Psoas muscle (tissue), 8 donors: ENCODE results near the gene PMF1. TPM values are rescaled to one million over a fixed set of nuclear protein-coding genes. Genes with fewer than 3 reads are reported as not detected.
A peak's percentile ranks its signal among the peaks of the same experiment; 100 is the strongest.

Experiments used
- ATAC-seq, 4 donors: fragments of 200-7000 bp; cut with Tn5 transposase; one replicate each; pipeline ENCODE4 v1.9.1; 2020; ENCODE audit warnings: moderate library complexity in 3 of 4, mild to moderate bottlenecking in 2 of 4
- DNase-seq, 2 donors: peaks; one replicate each; pipeline ENCODE4 v3.0.0-alpha.2; 2020
- H3K27ac ChIP-seq: fragments of 200-600 bp; one replicate; pipeline ENCODE4 v1.8.0; 2022
- H3K27me3 ChIP-seq, 3 donors: fragments of 200-600 bp in 1 of 3; one replicate each; pipeline versions ENCODE4 v1.6.1 to v1.8.0; 2013 to 2022; ENCODE audit warnings: low read length in 2 of 3, mild to moderate bottlenecking in 2 of 3, moderate library complexity in 1 of 3; ENCODE audit not compliant: insufficient read depth in 3 of 3
- H3K36me3 ChIP-seq, 2 donors: fragments of 200-600 bp in 1 of 2; one replicate each; pipeline versions ENCODE4 v1.6.1 to v1.8.0; 2013 to 2022; ENCODE audit warnings: low read depth in 1 of 2, mild to moderate bottlenecking in 1 of 2, moderate library complexity in 1 of 2; ENCODE audit not compliant: insufficient read depth in 1 of 2
- H3K4me1 ChIP-seq: fragments of 200-600 bp; one replicate; pipeline ENCODE4 v1.8.0; 2022
- H3K4me3 ChIP-seq: fragments of 200-600 bp; one replicate; pipeline ENCODE4 v1.8.0; 2022; ENCODE audit warnings: mild to moderate bottlenecking
- H3K9me3 ChIP-seq: fragments of 200-600 bp; one replicate; pipeline ENCODE4 v1.8.0; 2022
- WGBS, 3 donors: extraction: QIAGEN DNeasy Blood & Tissue Kit; methylation state at CpG; one replicate each; pipeline versions ENCODE4 v1.1.6 to v1.1.7; 2013; 5-methylcytosine and 5-hydroxymethylcytosine counted together
- intact Hi-C, 2 donors: fragments of 100-400 bp; cut with DNase I; formaldehyde crosslinking; loops; one replicate each; pipeline versions ENCODE4 v1.11.0 to v1.14.2; 2022
- polyA plus RNA-seq, 3 donors: library from polyadenylated mRNA; stranded (reverse); fragments of 200-250 nt; gene quantifications; one replicate each; pipeline ENCODE4 v1.2.3, GENCODE V29; 2013
- total RNA-seq, 4 donors: library from RNA; stranded (reverse); fragmentation: NEBNext Ultra II Directional in 2 of 4; extraction: Animal tissue kit (Norgen Biotek cat#: 25700) in 2 of 4; gene quantifications; one replicate each; pipeline versions ENCODE4 v1.2.1 to v1.2.4, GENCODE V29; 2021 to 2023
- TF ChIP-seq, protein P1 (sequence below): fragments of 200-600 bp; IDR thresholded peaks from one replicate; pipeline ENCODE4 v1.8.0; 2022; ENCODE audit warnings: antibody characterized with exemption
- donor health status: healthy with polysubstance abuse.
- donor health status: DM: no; HTN: no; CAD: no; lungs with moderate emphysema.
- donor health status: Bipolar disorder and iron deficiency.
- donor health status: healthy.
- donor health status: DM: yes; HTN: yes; CAD: no.
- donor health status: DM: no; HTN: no; CAD: no.
- donor health status: DM: no; HTN: no; CAD: no.
- donor health status: DM: yes; HTN: yes; CAD: no.

PMF1 gene
- total and polyA plus RNA-seq, 7 donors, result 47.9 to 93.4 (median 72.1) TPM

DNA sequence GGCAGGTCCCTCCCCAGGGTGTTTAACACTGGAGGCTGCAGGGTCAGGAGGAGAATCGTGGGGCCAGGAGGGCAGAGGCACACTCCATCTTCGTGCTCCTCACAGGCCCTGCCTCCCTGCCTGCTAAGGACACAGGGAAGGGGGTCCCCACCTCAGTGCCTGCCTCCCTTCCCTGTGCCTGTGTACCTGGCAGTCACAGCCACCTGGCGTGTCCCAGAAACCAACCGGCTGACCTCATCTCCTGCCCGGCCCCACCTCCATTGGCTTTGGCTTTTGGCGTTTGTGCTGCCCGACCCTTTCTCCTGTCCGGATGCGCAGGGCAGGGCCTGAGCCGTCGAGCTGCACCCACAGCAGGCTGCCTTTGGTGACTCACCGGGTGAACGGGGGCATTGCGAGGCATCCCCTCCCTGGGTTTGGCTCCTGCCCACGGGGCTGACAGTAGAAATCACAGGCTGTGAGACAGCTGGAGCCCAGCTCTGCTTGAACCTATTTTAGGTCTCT lies 28.6 kb downstream of the PMF1 start:
- peak in 1 of 2 donors; percentile 56 for DNase-seq
- Histone ChIP-seq H3K27me3 (peaks cover 0 to 14% (median 10%) of the 10 kb centered on the region in 3 donors), H3K9me3 (no peaks in the 10 kb centered on the region), H3K36me3 (peaks cover 6 to 55% of the 10 kb centered on the region in 2 donors), H3K27ac (no peak overlapping the region), H3K4me3 (no peak overlapping the region), H3K4me1 (peaks cover 9% of the 10 kb centered on the region)
- TF ChIP-seq, protein P1, sequence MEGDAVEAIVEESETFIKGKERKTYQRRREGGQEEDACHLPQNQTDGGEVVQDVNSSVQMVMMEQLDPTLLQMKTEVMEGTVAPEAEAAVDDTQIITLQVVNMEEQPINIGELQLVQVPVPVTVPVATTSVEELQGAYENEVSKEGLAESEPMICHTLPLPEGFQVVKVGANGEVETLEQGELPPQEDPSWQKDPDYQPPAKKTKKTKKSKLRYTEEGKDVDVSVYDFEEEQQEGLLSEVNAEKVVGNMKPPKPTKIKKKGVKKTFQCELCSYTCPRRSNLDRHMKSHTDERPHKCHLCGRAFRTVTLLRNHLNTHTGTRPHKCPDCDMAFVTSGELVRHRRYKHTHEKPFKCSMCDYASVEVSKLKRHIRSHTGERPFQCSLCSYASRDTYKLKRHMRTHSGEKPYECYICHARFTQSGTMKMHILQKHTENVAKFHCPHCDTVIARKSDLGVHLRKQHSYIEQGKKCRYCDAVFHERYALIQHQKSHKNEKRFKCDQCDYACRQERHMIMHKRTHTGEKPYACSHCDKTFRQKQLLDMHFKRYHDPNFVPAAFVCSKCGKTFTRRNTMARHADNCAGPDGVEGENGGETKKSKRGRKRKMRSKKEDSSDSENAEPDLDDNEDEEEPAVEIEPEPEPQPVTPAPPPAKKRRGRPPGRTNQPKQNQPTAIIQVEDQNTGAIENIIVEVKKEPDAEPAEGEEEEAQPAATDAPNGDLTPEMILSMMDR, result no peak
- intact Hi-C loops, result no loop called here
- ATAC-seq, result no peak
- WGBS, 3 donors, result 64 to 69% (median 64%) methylated on average over 14 to 15 of the region's 15 CpGs

DNA sequence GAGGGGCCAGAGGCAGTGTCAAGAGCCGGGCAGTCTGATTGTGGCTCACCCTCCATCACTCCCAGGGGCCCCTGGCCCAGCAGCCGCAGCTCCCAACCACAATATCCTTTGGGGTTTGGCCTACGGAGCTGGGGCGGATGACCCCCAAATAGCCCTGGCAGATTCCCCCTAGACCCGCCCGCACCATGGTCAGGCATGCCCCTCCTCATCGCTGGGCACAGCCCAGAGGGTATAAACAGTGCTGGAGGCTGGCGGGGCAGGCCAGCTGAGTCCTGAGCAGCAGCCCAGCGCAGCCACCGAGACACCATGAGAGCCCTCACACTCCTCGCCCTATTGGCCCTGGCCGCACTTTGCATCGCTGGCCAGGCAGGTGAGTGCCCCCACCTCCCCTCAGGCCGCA lies 29.1 kb downstream of the PMF1 start, which contains the start of gene BGLAP:
BGLAP (plus strand) TSS at position 259 of the 400 bp plus-strand sequence; CDS start at position 307, 48 bp downstream.
- peaks cover 6 to 50% of the 10 kb centered on the region in 2 donors for H3K36me3 ChIP-seq
- intact Hi-C loops, result no loop called here
- H3K4me1 ChIP-seq, result peaks cover 9% of the 10 kb centered on the region
- H3K4me3 ChIP-seq, result no peak within 1 kb of the TSS
- TF ChIP-seq, protein P1, result no peak
- DNase-seq, result peak in 1 of 2 donors; percentile 35
- H3K27me3 ChIP-seq, result peaks cover 0 to 17% (median 10%) of the 10 kb centered on the region in 3 donors
- H3K27ac ChIP-seq, result no peak within 1 kb of the TSS
- no peaks in the 10 kb centered on the region for H3K9me3 ChIP-seq
- WGBS, 3 donors, result 73 to 84% (median 83%) methylated on average over 13 to 14 of the region's 14 CpGs
- no peak for ATAC-seq

DNA sequence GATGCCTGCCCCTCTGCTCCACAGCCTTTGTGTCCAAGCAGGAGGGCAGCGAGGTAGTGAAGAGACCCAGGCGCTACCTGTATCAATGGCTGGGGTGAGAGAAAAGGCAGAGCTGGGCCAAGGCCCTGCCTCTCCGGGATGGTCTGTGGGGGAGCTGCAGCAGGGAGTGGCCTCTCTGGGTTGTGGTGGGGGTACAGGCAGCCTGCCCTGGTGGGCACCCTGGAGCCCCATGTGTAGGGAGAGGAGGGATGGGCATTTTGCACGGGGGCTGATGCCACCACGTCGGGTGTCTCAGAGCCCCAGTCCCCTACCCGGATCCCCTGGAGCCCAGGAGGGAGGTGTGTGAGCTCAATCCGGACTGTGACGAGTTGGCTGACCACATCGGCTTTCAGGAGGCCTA lies 29.9 kb downstream of the PMF1 start:
- no peak for ATAC-seq
- 64 to 74% (median 71%) methylated on average over 10 of the region's 10 CpGs for WGBS, 3 donors

DNA sequence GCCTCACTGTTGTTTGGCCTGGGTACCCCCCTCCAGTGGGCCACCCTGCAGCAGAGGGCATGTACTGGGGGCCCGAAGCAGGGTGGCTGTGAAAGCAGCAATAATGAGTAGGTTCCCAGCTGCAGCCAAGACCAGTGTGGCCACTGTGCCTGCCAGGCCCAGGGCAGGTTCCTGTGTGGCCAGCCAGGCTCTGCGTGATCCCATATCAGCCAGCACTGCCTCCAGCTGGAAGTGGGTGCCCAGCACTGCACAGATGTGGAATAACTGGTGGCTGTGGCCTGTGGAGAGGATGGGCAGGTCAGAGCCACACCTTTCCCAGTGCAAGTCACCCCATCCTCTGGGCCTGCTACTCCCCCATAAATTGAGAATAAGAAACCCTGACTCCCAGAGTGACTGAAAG lies 31.3 kb downstream of the PMF1 start:
- peaks cover 9% of the 10 kb centered on the region for H3K4me1 ChIP-seq
- TF ChIP-seq, protein P1, result no peak
- H3K4me3 ChIP-seq, result no peak overlapping the region
- H3K27me3 ChIP-seq, result peaks cover 0 to 17% (median 10%) of the 10 kb centered on the region in 3 donors
- 66 to 83% (median 80%) methylated on average over 2 of the region's 2 CpGs for WGBS, 3 donors
- no peak overlapping the region for H3K27ac ChIP-seq
- intact Hi-C loops, result no loop called here
- H3K9me3 ChIP-seq, result no peaks in the 10 kb centered on the region
- no peak for DNase-seq
- peaks cover 0 to 32% of the 10 kb centered on the region in 2 donors for H3K36me3 ChIP-seq
- ATAC-seq, result no peak

More for the DNA sequence above, 29.9 kb downstream of the PMF1 start:
- TF ChIP-seq, protein P1, result no peak
- peaks cover 0 to 17% (median 10%) of the 10 kb centered on the region in 3 donors for H3K27me3 ChIP-seq
- peaks cover 6 to 42% of the 10 kb centered on the region in 2 donors for H3K36me3 ChIP-seq
- H3K27ac ChIP-seq, result no peak overlapping the region
- H3K4me1 ChIP-seq, result peaks cover 9% of the 10 kb centered on the region
- no peak for DNase-seq
- H3K4me3 ChIP-seq, result no peak overlapping the region
- H3K9me3 ChIP-seq, result no peaks in the 10 kb centered on the region
- intact Hi-C loops, result no loop called here

DNA sequence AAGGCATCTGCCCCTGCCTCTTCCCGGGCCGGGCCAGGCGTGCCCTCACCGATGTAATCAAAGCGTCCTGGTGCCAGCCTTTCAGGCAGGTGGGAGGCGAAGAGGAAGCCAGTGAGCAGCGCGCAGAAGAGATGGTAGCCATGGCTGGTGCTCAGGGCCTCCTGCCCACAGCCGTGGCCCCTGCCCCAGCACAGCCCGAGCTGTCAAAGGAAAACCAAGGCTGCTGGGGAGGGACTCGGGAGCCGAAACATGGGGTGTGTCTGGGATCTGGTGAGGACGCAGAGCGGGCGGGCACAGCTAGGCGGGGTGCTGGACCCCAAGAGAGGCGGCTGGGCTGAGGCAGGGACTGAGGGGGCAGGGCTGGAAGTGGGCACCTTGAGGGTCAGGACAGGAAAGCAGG lies 31.9 kb downstream of the PMF1 start:
- intact Hi-C loops, result no loop called here
- ATAC-seq (no peak), DNase-seq (no peak)
- 80 to 83% (median 82%) methylated on average over 17 of the region's 17 CpGs for WGBS, 3 donors
- H3K36me3 ChIP-seq, result peaks cover 0 to 32% of the 10 kb centered on the region in 2 donors
- H3K9me3 ChIP-seq, result no peaks in the 10 kb centered on the region
- TF ChIP-seq, protein P1, result no peak
- no peak overlapping the region for H3K27ac ChIP-seq
- peaks cover 0 to 17% (median 10%) of the 10 kb centered on the region in 3 donors for H3K27me3 ChIP-seq
- no peak overlapping the region for H3K4me3 ChIP-seq
- peaks cover 9% of the 10 kb centered on the region for H3K4me1 ChIP-seq
